B cell (primary cell): ENCODE measurements around the gene NKAIN2. TPM values are rescaled to one million over a fixed set of nuclear protein-coding genes. Genes with fewer than 3 reads are reported as not detected.

Experiments used
- ATAC-seq: fragments of 200-7000 bp; cut with Tn5 transposase; one replicate; pipeline ENCODE4 v1.10.0; 2021; ENCODE audit warnings: low read depth, mild to moderate bottlenecking, moderate number of reproducible peaks, moderate library complexity
- CTCF ChIA-PET: fragments of 350-600 bp; sonication (Branson Sonifier 250); formaldehyde crosslinking; loops from one replicate; lab custom pipeline; 2021; ENCODE audit warnings: antibody characterized with exemption, inconsistent platforms; lab: Charles Lee
- POLR2A ChIA-PET: fragments of 350-600 bp; sonication (Branson Sonifier 250); formaldehyde crosslinking; loops from one replicate; lab custom pipeline; 2021; ENCODE audit warnings: antibody characterized with exemption; lab: Charles Lee
- DNase-seq: peaks from one replicate; pipeline ENCODE4 v3.0.0; 2013
- H2AFZ ChIP-seq: 2 replicates; pipeline ENCODE4 v1.6.1; 2012; ENCODE audit warnings: mild to moderate bottlenecking, low read depth, low read length; ENCODE audit not compliant: insufficient read depth, poor library complexity, severe bottlenecking
- H3K27ac ChIP-seq, 2 donors: 1 replicate in 1 of 2; 2 replicates in 1 of 2; pipeline ENCODE4 v1.5.1; 2012 to 2013; ENCODE audit warnings: low read length in 2 of 2, mild to moderate bottlenecking in 2 of 2, moderate library complexity in 1 of 2
- H3K27me3 ChIP-seq, 4 experiments: fragments of 200-600 bp in 1 of 4; sonication (generic) in 1 of 4; replicated peaks in 1 of 4; 1 replicate in 2 of 4; 2 replicates in 2 of 4; pipeline versions ENCODE4 v1.6.1 to v1.7.0; 2013 to 2016; ENCODE audit warnings: low read length in 3 of 4, mild to moderate bottlenecking in 2 of 4, mixed read lengths in 1 of 4, moderate library complexity in 1 of 4; ENCODE audit not compliant: insufficient read depth in 4 of 4, control insufficient read depth in 3 of 4; ENCODE audit errors: control extremely low read depth in 1 of 4
- H3K36me3 ChIP-seq, 2 experiments: replicated peaks in 1 of 2; 1 replicate in 1 of 2; 2 replicates in 1 of 2; pipeline versions ENCODE4 v1.6.1 to v1.7.1; 2013; ENCODE audit warnings: low read length in 1 of 2; ENCODE audit not compliant: insufficient read depth in 2 of 2, control insufficient read depth in 1 of 2; ENCODE audit errors: control extremely low read depth in 1 of 2, extremely low read depth in 1 of 2
- H3K4me1 ChIP-seq, 2 donors: fragments of 200-600 bp in 1 of 2; sonication (generic) in 1 of 2; 1 replicate in 1 of 2; 2 replicates in 1 of 2; pipeline versions ENCODE4 v1.5.1 to v1.6.1; 2013 to 2017; ENCODE audit warnings: low read length in 2 of 2; ENCODE audit not compliant: control insufficient read depth in 2 of 2, insufficient read depth in 2 of 2
- H3K4me2 ChIP-seq: replicated peaks from 2 replicates; pipeline ENCODE3; 2012; ENCODE audit warnings: mild to moderate bottlenecking, low read depth, low read length; ENCODE audit not compliant: poor library complexity, severe bottlenecking
- H3K4me3 ChIP-seq, 5 experiments: fragments of 200-600 bp in 1 of 5; sonication (generic) in 1 of 5; 1 replicate in 3 of 5; 2 replicates in 2 of 5; pipeline versions ENCODE4 v1.5.1 to v1.7.0; 2011 to 2016; ENCODE audit warnings: low read length in 4 of 5, mild to moderate bottlenecking in 4 of 5, low read depth in 2 of 5, control low read depth in 1 of 5, moderate library complexity in 1 of 5; ENCODE audit not compliant: insufficient read depth in 1 of 5; ENCODE audit errors: control extremely low read depth in 1 of 5, extremely low read depth in 1 of 5
- H3K79me2 ChIP-seq: fragments of 200-600 bp; sonication (generic); one replicate; pipeline ENCODE4 v1.6.0; 2016; ENCODE audit warnings: low read length; ENCODE audit not compliant: control insufficient read depth, insufficient read depth
- H3K9ac ChIP-seq: fragments of 200-600 bp; sonication (generic); 2 replicates; pipeline ENCODE4 v1.6.1; 2017; ENCODE audit warnings: mild to moderate bottlenecking, low read length, moderate library complexity
- H3K9me3 ChIP-seq, 3 donors: one replicate each; pipeline versions ENCODE4 v1.6.1 to v1.7.1; 2013; ENCODE audit warnings: low read length in 2 of 3; ENCODE audit not compliant: control insufficient read depth in 2 of 3, insufficient read depth in 1 of 3; ENCODE audit errors: control extremely low read depth in 1 of 3
- H4K20me1 ChIP-seq: 2 replicates; pipeline ENCODE4 v1.6.0; 2012; ENCODE audit warnings: mild to moderate bottlenecking, low read length; ENCODE audit not compliant: insufficient read depth, control insufficient read depth, poor library complexity, severe bottlenecking
- H3K27ac Mint-ChIP-seq: one replicate; pipeline ENCODE4 v1.8.0; 2021; ENCODE audit warnings: mixed read lengths
- H3K27me3 Mint-ChIP-seq: one replicate; pipeline ENCODE4 v1.8.0; 2021; ENCODE audit warnings: mixed read lengths
- H3K4me1 Mint-ChIP-seq: one replicate; pipeline ENCODE4 v1.8.0; 2021; ENCODE audit warnings: mixed read lengths
- H3K4me3 Mint-ChIP-seq: one replicate; pipeline ENCODE4 v1.8.0; 2021; ENCODE audit warnings: mixed read lengths
- H3K9me3 Mint-ChIP-seq: one replicate; pipeline ENCODE4 v1.8.0; 2022; ENCODE audit warnings: mixed read lengths; ENCODE audit not compliant: insufficient read depth
- CTCF ChIP-seq: fragments of 200-600 bp; IDR thresholded peaks from one replicate; pipeline ENCODE4 v1.8.0; 2022; ENCODE audit warnings: antibody characterized with exemption, mild to moderate bottlenecking
- EZH2 ChIP-seq: IDR thresholded peaks from 2 replicates; pipeline ENCODE4 v1.6.1; 2012; ENCODE audit warnings: borderline replicate concordance, low read depth, mild to moderate bottlenecking, moderate library complexity, low read length; ENCODE audit not compliant: insufficient read depth, poor library complexity, severe bottlenecking
- WGBS: methylation state at CpG from one replicate; pipeline ENCODE4 v1.1.5; 2013; ENCODE audit warnings: missing lambda C conversion rate; ENCODE audit not compliant: insufficient coverage; 5-methylcytosine and 5-hydroxymethylcytosine counted together
- intact Hi-C: fragments of 100-400 bp; cut with micrococcal nuclease; formaldehyde crosslinking; loops from one replicate; pipeline ENCODE4 v1.10.0; 2022
- polyA plus RNA-seq: library from polyadenylated mRNA; depleted of rRNA; stranded (reverse); fragments of >200 nt; gene quantifications from 2 replicates; pipeline ENCODE4 v1.2.3, GENCODE V29; 2012
- total RNA-seq, 2 donors: library from RNA; stranded (reverse); fragments of 120-200 nt in 1 of 2; gene quantifications; 1 replicate in 1 of 2; 2 replicates in 1 of 2; pipeline versions ENCODE4 v1.2.3 to v1.2.4, GENCODE V29; 2013 to 2022

NKAIN2 gene
- total and polyA plus RNA-seq, 2 donors (not counting 1 experiment from before 2014, with no cell fraction given): not detected

- no peaks in the 10 kb centered on the region for H4K20me1 ChIP-seq
- H3K4me1 Mint-ChIP-seq: no peaks in the 10 kb centered on the region
- no peak for DNase-seq
- no peak overlapping the region for H3K27ac Mint-ChIP-seq
- H3K4me3 Mint-ChIP-seq: no peak overlapping the region
- no peaks in the 10 kb centered on the region for H3K79me2 ChIP-seq
- intact Hi-C loops: no loop called here
- H3K27me3 ChIP-seq: no peaks in the 10 kb centered on the region
- H3K36me3 ChIP-seq: no peaks in the 10 kb centered on the region
- H3K4me2 ChIP-seq: no peak overlapping the region
- H3K4me3 ChIP-seq: no peak overlapping the region
- H3K9me3 Mint-ChIP-seq: peaks cover 5% of the 10 kb centered on the region
- ChIA-PET POLR2A (no interaction called here), CTCF (no interaction called here)
- TF ChIP-seq CTCF: no peak
- no peak for TF ChIP-seq EZH2
- no peaks in the 10 kb centered on the region for H3K4me1 ChIP-seq
- no peak overlapping the region for H3K27ac ChIP-seq
- no peaks in the 10 kb centered on the region for H3K27me3 Mint-ChIP-seq
- no peak overlapping the region for H2AFZ ChIP-seq
- H3K9ac ChIP-seq: no peak overlapping the region
- no peaks in the 10 kb centered on the region for H3K9me3 ChIP-seq
- ATAC-seq: no peak
These were observed 339.8 kb downstream of the NKAIN2 start for GRCh38 chr6:124143435-124143834.

- Histone ChIP-seq H3K9ac (no peak overlapping the region), H3K4me3 (no peak overlapping the region), H3K27ac (no peak overlapping the region), H3K36me3 (no peaks in the 10 kb centered on the region), H3K79me2 (no peaks in the 10 kb centered on the region), H3K4me1 (no peaks in the 10 kb centered on the region), H3K9me3 (no peaks in the 10 kb centered on the region), H4K20me1 (no peaks in the 10 kb centered on the region), H3K4me2 (no peak overlapping the region), H2AFZ (no peak overlapping the region), H3K27me3 (no peaks in the 10 kb centered on the region)
- WGBS: no CpG with 5 or more reads among the region's 5 CpGs
- Mint-ChIP-seq H3K27me3 (no peaks in the 10 kb centered on the region), H3K4me3 (no peak overlapping the region), H3K27ac (no peak overlapping the region), H3K9me3 (peaks cover under 1% of the 10 kb centered on the region), H3K4me1 (no peaks in the 10 kb centered on the region)
- TF ChIP-seq EZH2: no peak
- TF ChIP-seq CTCF: no peak
- no peak for DNase-seq
- ATAC-seq: no peak
- intact Hi-C loops: no loop called here
- ChIA-PET POLR2A (no interaction called here), CTCF (no interaction called here)
These were observed 344.0 kb downstream of the NKAIN2 start for GRCh38 chr6:124147621-124148020.
